ENCODE results near the gene TMEM115.

DNA sequence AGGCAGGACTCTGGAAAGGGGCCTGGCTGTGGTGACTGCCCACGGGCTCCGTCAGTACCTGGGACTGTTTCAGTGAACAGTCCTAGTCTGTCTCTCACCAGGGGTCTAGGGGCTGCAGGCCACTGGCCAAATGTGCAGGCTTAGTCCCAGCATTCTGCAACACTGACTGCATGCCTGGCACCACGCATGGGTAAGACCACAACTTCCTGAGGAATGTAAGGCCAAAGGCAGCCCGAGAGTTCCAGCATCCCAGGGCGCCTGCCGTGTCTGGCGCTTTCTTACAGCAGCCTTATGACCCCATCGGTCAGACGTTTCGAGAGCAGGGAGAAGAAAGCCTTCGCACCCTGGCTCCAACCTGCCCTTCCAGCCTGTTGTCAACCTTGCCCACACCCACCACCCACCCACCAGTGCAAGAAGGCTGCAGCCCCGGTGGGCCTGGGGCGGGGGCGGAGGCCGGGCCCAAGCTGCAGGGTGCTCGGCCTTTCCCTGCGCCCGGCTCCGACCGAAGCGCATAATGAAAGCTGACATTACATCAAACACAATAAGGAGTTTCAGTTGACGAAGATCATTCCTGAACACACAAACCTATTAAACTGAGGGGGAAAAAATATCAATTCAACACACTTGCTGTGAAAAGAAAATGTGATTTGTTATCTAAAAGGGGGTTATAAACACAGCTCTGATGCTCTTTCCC, 29.5 kb upstream of the TMEM115 start:
- TF ChIP-seq CTCF (conservative IDR thresholded peaks at IDR 0.05; ENCODE audit: low read depth in 2 of 2), result no peak
- no peak for TF ChIP-seq EZH2 (IDR thresholded peaks at IDR 0.05; ENCODE audit: low read depth, unreplicated experiment)
- no peak for TF ChIP-seq POLR2AphosphoS5 (IDR thresholded peaks at IDR 0.05; ENCODE audit: low read depth)
- TF ChIP-seq EZH2phosphoT487 (IDR thresholded peaks at IDR 0.05; ENCODE audit: unreplicated experiment), result no peak
- TF ChIP-seq, protein P1, sequence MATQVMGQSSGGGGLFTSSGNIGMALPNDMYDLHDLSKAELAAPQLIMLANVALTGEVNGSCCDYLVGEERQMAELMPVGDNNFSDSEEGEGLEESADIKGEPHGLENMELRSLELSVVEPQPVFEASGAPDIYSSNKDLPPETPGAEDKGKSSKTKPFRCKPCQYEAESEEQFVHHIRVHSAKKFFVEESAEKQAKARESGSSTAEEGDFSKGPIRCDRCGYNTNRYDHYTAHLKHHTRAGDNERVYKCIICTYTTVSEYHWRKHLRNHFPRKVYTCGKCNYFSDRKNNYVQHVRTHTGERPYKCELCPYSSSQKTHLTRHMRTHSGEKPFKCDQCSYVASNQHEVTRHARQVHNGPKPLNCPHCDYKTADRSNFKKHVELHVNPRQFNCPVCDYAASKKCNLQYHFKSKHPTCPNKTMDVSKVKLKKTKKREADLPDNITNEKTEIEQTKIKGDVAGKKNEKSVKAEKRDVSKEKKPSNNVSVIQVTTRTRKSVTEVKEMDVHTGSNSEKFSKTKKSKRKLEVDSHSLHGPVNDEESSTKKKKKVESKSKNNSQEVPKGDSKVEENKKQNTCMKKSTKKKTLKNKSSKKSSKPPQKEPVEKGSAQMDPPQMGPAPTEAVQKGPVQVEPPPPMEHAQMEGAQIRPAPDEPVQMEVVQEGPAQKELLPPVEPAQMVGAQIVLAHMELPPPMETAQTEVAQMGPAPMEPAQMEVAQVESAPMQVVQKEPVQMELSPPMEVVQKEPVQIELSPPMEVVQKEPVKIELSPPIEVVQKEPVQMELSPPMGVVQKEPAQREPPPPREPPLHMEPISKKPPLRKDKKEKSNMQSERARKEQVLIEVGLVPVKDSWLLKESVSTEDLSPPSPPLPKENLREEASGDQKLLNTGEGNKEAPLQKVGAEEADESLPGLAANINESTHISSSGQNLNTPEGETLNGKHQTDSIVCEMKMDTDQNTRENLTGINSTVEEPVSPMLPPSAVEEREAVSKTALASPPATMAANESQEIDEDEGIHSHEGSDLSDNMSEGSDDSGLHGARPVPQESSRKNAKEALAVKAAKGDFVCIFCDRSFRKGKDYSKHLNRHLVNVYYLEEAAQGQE (IDR thresholded peaks at IDR 0.05; ENCODE audit: unreplicated experiment), result no peak
- no peak for TF ChIP-seq CREB1 (CRISPR knock-in tag; IDR thresholded peaks at IDR 0.05; ENCODE audit: low read depth)
- TF ChIP-seq JUNB (IDR thresholded peaks at IDR 0.05; ENCODE audit: unreplicated experiment), result no peak
- TF ChIP-seq, protein P2, sequence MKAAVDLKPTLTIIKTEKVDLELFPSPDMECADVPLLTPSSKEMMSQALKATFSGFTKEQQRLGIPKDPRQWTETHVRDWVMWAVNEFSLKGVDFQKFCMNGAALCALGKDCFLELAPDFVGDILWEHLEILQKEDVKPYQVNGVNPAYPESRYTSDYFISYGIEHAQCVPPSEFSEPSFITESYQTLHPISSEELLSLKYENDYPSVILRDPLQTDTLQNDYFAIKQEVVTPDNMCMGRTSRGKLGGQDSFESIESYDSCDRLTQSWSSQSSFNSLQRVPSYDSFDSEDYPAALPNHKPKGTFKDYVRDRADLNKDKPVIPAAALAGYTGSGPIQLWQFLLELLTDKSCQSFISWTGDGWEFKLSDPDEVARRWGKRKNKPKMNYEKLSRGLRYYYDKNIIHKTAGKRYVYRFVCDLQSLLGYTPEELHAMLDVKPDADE (IDR thresholded peaks at IDR 0.05), result no peak

Measured in GM23338 (cell line).